ENCODE measurements around the gene MGST3. TPM values are rescaled to one million over a fixed set of nuclear protein-coding genes. Genes with fewer than 3 reads are reported as not detected.

The MGST3 gene
- polyA plus RNA-seq, 1 of the 3 experiments (the other 2 are of a cell fraction) = 270 TPM

DNA sequence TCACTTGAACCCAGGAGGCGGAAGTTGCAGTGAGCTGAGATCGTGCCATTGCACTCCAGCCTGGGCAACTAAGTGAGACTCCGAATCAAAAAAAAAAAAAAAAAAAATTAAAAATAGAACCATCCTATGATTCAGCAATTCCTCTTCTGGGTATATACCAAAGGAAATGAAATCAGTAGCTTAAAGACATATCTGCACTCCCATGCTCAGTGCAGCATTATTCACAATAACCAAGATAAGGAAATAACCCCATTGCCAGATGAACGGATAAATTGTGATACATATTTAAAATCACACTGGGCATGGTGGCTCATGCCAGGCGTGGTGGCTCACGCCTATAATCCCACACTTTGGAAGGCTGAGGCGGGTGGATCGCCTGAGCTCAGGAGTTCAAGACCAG is 43.6 kb downstream of the MGST3 start:
- 95% methylated on average over 8 of the region's 8 CpGs for WGBS (ENCODE audit: low lambda C conversion rate)
- H4K20me1 ChIP-seq (ENCODE audit: insufficient read depth) = no peaks in the 10 kb centered on the region
- H3K4me3 ChIP-seq (ENCODE audit: low read depth in 2 of 2, low read length in 1 of 2) = no peak overlapping the region
- peaks cover 4% of the 10 kb centered on the region for H3F3A ChIP-seq (replicated peaks; ENCODE audit: insufficient read depth)
- H3K4me1 ChIP-seq (ENCODE audit: control insufficient read depth in 1 of 2, insufficient read depth in 2 of 2, low read depth in 1 of 2, low read length in 1 of 2) = no peaks in the 10 kb centered on the region
- ChIA-PET POLR2A (interaction anchor here (0.6 kb wide), 1 partner anchor 13 kb away, joined by 3 read pairs; no protein-coding TSS in a partner anchor), CTCF (no interaction called here)
- H2AFZ ChIP-seq (ENCODE audit: low read depth) = no peak overlapping the region
- TF ChIP-seq JUND (IDR thresholded peaks at IDR 0.05) (no peak), USF2 (IDR thresholded peaks at IDR 0.05; ENCODE audit: borderline replicate concordance, low read depth, low read length) (no peak), RXRA (IDR thresholded peaks at IDR 0.05; ENCODE audit: borderline replicate concordance, low read depth) (no peak), RCOR1 (IDR thresholded peaks at IDR 0.05; ENCODE audit: low read length) (no peak), SMC3 (IDR thresholded peaks at IDR 0.05; ENCODE audit: low read depth, low read length) (no peak)
- H3K4me2 ChIP-seq = no peak overlapping the region
- H3K27me3 ChIP-seq (ENCODE audit: insufficient read depth) = no peaks in the 10 kb centered on the region
- H3K9me2 ChIP-seq = no peaks in the 10 kb centered on the region
- H3K9ac ChIP-seq = no peak overlapping the region
- H3K27ac ChIP-seq (ENCODE audit: low read depth in 2 of 2, low read length in 1 of 2) = no peak overlapping the region
- no peaks in the 10 kb centered on the region for H3K9me3 ChIP-seq
- H3K79me2 ChIP-seq (ENCODE audit: insufficient read depth) = 0 out of 2 replicates have a peak, but pooled peaks cover 2% of the 10 kb centered on the region
- no peak for DNase-seq
- peaks cover 28 to 60% of the 10 kb centered on the region in 2 experiments for H3K36me3 ChIP-seq (replicated peaks in 1 of 2; ENCODE audit: control insufficient read depth in 1 of 2, insufficient read depth in 2 of 2, low read length in 1 of 2)

DNA sequence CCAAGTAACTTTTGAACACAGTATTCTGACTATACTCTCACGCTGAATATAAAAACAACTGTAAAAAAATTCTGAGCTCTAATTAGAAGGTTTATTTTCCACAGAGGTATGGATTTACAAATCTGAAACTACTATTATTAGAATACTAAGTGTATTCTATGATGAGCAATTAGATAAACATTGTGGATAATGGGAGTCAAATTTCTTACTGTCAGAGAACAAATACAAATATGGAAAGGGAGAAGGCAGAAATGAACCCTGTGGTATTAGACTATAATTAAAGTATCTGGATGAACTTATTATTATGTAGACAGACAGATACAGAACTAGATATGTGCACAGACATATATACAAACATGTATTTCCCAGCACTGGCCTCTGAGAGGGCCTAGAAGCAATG is 44.8 kb downstream of the MGST3 start:
- no peak overlapping the region for H3K4me3 ChIP-seq (ENCODE audit: low read depth in 2 of 2, low read length in 1 of 2)
- no peaks in the 10 kb centered on the region for H3K4me1 ChIP-seq (ENCODE audit: control insufficient read depth in 1 of 2, insufficient read depth in 2 of 2, low read depth in 1 of 2, low read length in 1 of 2)
- no peaks in the 10 kb centered on the region for H3K9me2 ChIP-seq
- ChIA-PET CTCF (no interaction called here), POLR2A (no interaction called here)
- H3K36me3 ChIP-seq (replicated peaks in 1 of 2; ENCODE audit: control insufficient read depth in 1 of 2, insufficient read depth in 2 of 2, low read length in 1 of 2) = peaks cover 37 to 49% of the 10 kb centered on the region in 2 experiments
- no peak for DNase-seq
- H3K27ac ChIP-seq (ENCODE audit: low read depth in 2 of 2, low read length in 1 of 2) = no peak overlapping the region
- H3K79me2 ChIP-seq (ENCODE audit: insufficient read depth) = no peaks in the 10 kb centered on the region
- H3F3A ChIP-seq (replicated peaks; ENCODE audit: insufficient read depth) = peaks cover 4% of the 10 kb centered on the region
- no peak overlapping the region for H3K4me2 ChIP-seq
- TF ChIP-seq CHD2 (IDR thresholded peaks at IDR 0.05; ENCODE audit: low read length, partially characterized antibody) (no peak), IRF3 (IDR thresholded peaks at IDR 0.05; ENCODE audit: low read depth, low read length) (no peak), EZH2phosphoT487 (IDR thresholded peaks at IDR 0.05; ENCODE audit: borderline replicate concordance, low read depth) (no peak), RXRA (IDR thresholded peaks at IDR 0.05; ENCODE audit: borderline replicate concordance, low read depth) (no peak), TCF12 (IDR thresholded peaks at IDR 0.05) (no peak), FOXM1 (IDR thresholded peaks at IDR 0.05; ENCODE audit: low read depth) (no peak), EP300 (IDR thresholded peaks at IDR 0.05; ENCODE audit: borderline replicate concordance in 1 of 2, low read depth in 1 of 2, low read length in 1 of 2) (no peak), TEAD4 (IDR thresholded peaks at IDR 0.05; ENCODE audit: borderline replicate concordance, insufficient read depth) (no peak), MAX (IDR thresholded peaks at IDR 0.05; ENCODE audit: low read depth) (no peak), NFIC (IDR thresholded peaks at IDR 0.05; ENCODE audit: borderline replicate concordance) (no peak), YY1 (IDR thresholded peaks at IDR 0.05; ENCODE audit: low read depth) (no peak), ELF1 (IDR thresholded peaks at IDR 0.05) (no peak), SMC3 (IDR thresholded peaks at IDR 0.05; ENCODE audit: low read depth, low read length) (no peak), MXI1 (IDR thresholded peaks at IDR 0.05; ENCODE audit: low read depth, low read length) (no peak), RCOR1 (IDR thresholded peaks at IDR 0.05; ENCODE audit: low read length) (no peak), USF2 (IDR thresholded peaks at IDR 0.05; ENCODE audit: borderline replicate concordance, low read depth, low read length) (no peak), SIN3A (IDR thresholded peaks at IDR 0.05; ENCODE audit: borderline replicate concordance, low read depth, low read length) (no peak)
- TF ChIP-seq, protein P1, sequence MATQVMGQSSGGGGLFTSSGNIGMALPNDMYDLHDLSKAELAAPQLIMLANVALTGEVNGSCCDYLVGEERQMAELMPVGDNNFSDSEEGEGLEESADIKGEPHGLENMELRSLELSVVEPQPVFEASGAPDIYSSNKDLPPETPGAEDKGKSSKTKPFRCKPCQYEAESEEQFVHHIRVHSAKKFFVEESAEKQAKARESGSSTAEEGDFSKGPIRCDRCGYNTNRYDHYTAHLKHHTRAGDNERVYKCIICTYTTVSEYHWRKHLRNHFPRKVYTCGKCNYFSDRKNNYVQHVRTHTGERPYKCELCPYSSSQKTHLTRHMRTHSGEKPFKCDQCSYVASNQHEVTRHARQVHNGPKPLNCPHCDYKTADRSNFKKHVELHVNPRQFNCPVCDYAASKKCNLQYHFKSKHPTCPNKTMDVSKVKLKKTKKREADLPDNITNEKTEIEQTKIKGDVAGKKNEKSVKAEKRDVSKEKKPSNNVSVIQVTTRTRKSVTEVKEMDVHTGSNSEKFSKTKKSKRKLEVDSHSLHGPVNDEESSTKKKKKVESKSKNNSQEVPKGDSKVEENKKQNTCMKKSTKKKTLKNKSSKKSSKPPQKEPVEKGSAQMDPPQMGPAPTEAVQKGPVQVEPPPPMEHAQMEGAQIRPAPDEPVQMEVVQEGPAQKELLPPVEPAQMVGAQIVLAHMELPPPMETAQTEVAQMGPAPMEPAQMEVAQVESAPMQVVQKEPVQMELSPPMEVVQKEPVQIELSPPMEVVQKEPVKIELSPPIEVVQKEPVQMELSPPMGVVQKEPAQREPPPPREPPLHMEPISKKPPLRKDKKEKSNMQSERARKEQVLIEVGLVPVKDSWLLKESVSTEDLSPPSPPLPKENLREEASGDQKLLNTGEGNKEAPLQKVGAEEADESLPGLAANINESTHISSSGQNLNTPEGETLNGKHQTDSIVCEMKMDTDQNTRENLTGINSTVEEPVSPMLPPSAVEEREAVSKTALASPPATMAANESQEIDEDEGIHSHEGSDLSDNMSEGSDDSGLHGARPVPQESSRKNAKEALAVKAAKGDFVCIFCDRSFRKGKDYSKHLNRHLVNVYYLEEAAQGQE (IDR thresholded peaks at IDR 0.05; ENCODE audit: low read depth, low read length) = no peak
- H2AFZ ChIP-seq (ENCODE audit: low read depth) = no peak overlapping the region
- no peaks in the 10 kb centered on the region for H4K20me1 ChIP-seq (ENCODE audit: insufficient read depth)
- H3K9ac ChIP-seq = no peak overlapping the region
- H3K27me3 ChIP-seq (ENCODE audit: insufficient read depth) = no peaks in the 10 kb centered on the region
- no peaks in the 10 kb centered on the region for H3K9me3 ChIP-seq
- 97% methylated on average over 1 of the region's 1 CpG for WGBS (ENCODE audit: low lambda C conversion rate)
